SHP77 (cell line): ENCODE data around the gene KDM6B.
"Not testable (repeated sequence)": the region's sequence is repeated elsewhere in the genome, so short reads cannot be mapped to it uniquely, and the experiment has no call there.

ENCODE experiments used
- DNase-seq, 2 experiments: peaks; one replicate each; lab custom pipeline; 2025; lab: John Stamatoyannopoulos, UW

KDM6B gene, protein sequence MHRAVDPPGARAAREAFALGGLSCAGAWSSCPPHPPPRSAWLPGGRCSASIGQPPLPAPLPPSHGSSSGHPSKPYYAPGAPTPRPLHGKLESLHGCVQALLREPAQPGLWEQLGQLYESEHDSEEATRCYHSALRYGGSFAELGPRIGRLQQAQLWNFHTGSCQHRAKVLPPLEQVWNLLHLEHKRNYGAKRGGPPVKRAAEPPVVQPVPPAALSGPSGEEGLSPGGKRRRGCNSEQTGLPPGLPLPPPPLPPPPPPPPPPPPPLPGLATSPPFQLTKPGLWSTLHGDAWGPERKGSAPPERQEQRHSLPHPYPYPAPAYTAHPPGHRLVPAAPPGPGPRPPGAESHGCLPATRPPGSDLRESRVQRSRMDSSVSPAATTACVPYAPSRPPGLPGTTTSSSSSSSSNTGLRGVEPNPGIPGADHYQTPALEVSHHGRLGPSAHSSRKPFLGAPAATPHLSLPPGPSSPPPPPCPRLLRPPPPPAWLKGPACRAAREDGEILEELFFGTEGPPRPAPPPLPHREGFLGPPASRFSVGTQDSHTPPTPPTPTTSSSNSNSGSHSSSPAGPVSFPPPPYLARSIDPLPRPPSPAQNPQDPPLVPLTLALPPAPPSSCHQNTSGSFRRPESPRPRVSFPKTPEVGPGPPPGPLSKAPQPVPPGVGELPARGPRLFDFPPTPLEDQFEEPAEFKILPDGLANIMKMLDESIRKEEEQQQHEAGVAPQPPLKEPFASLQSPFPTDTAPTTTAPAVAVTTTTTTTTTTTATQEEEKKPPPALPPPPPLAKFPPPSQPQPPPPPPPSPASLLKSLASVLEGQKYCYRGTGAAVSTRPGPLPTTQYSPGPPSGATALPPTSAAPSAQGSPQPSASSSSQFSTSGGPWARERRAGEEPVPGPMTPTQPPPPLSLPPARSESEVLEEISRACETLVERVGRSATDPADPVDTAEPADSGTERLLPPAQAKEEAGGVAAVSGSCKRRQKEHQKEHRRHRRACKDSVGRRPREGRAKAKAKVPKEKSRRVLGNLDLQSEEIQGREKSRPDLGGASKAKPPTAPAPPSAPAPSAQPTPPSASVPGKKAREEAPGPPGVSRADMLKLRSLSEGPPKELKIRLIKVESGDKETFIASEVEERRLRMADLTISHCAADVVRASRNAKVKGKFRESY (N-terminal part only)

DNA sequence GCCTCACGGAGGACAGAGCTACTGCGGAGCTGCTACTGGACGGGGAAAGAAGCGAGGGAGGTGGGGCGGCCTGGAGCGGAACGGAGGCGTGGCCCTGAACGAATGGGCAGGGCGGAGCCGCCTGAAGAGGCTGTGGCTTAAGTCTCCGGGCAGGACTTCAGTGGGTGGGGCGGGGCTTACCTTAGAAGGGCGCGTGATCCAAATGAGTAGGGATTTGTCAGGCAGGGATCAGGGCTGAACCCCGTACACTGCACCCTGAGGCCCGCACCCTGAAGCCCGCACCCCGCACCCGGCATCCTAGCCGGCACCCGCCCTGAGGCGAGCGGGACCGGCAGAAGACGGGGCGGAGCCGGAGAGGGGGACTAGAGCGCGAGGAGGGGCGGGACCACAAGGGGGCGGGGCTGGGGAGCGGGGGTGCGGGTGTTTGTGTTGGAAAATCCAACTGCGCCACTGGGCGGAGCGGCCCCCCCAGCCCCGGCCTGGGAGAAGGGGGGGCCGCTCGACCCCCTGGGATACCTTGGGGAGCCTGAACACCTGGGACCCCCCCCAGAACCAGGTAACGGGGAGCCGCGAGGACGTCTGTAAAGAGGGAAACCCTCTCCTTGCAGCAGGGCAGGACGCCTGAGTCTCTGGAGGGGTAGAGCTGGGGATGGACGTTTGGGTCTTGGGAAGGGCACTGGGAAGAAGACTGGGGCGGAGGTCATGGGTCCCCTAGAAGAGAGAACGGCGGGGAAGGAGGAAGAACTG, at the start of gene KDM6B:
KDM6B (plus strand) TSS at position 423 of the 747 bp plus-strand sequence. CDS start 11,338 bp downstream, outside the sequence.
- peak; percentile 89 to 92 for DNase-seq

DNA sequence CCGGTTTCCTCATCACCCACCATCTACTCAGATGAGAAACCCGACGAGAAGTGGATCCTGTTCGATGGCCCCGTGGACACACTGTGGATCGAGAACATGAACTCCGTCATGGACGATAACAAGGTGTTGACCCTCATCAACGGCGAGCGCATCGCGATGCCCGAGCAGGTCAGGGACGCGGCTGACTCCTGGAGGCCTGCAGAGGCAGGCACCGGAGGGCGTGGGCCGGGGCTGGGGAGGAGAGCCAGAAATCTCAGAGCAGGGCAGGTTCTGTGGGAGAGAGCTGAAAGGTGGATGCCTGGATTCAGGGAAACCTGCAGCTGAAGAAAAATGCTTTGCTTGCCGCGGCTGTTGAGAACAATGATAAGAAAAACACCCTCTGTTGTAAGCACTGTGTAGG, 47.2 kb upstream of the KDM6B start:
- no peak for DNase-seq

DNA sequence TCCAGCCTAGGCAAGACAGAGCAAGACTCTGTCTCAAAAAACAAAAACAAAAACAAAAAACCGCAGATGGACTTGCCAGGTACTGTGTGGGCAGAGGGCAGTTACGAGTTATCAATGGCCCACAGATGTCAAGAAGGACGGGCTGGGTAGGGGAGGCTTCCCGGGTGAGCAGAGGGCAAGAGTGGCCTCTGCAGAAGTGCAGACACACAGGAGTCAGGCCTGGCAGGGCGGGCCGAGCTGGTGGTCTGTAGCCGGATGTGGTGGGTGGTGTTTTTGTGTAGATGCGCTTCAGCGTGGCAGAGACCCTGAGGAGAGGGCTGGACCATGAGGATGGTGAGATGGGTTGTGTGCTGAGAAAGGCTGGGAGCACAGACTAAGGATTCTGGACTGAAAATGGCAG, 44.9 kb upstream of the KDM6B start:
- no peak for DNase-seq

DNA sequence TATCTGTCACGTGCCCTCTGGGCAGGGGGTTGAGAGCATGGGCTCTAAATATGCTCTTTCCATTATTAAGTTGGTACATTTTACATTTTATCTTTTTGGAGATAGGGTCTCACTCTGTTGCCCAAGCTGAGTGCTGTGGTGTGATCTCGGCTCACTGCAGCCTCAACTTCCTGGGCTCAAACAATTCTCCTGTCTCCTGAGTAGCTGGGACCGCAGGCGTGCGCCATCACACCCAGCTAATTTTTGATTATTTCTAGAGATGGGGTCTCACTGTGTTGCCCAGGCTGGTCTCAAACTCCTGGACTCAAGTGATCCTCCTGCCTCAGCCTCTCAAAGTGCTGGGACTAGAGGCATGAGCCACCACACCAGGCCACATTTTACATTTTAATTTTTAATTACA, 43.9 kb upstream of the KDM6B start:
- no peak for DNase-seq

DNA sequence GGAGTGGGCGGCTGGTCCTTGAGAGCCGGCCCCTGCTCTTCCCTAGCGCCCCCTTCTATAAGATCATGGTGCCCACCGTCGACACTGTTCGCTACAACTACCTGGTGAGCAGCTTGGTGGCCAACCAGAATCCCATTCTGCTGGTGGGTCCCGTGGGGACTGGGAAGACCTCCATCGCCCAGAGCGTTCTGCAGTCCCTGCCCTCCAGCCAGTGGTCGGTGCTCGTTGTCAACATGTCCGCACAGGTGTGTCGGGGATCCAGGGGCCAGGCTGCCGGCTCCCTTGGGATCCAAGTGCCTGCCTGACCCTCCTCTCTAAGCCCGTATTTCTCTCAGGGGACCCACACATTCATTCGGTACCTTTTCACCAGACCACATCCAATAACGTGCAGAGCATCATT, 41.4 kb upstream of the KDM6B start:
- no peak for DNase-seq

DNA sequence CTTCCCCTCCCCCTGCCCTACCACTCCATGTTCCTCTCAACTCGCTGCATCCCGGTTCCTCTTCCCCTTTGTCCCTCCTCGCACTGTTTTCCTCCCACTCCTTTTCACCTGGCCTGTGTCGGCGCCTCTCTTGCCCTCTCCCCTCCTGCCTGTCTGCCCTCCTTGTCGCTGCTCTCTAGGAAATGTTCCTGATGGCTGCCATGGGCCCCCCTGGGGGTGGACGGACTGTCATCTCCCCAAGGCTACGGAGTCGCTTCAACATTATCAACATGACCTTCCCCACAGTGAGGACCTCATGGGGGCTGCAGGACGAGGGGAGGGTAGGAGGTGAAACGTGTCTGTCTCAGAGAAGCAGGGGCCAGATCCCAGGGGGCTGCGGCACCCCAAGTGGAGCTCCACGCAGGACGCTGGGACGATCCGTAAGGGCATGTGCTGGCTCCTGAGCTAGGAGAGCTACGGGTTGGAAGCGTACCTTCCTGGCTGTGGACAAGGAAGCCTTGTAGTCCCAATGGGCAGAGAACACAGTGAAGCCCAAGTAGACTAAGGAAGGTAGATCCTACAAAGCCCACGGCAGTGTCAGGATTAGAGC, 39.8 kb upstream of the KDM6B start:
- no peak for DNase-seq

DNA sequence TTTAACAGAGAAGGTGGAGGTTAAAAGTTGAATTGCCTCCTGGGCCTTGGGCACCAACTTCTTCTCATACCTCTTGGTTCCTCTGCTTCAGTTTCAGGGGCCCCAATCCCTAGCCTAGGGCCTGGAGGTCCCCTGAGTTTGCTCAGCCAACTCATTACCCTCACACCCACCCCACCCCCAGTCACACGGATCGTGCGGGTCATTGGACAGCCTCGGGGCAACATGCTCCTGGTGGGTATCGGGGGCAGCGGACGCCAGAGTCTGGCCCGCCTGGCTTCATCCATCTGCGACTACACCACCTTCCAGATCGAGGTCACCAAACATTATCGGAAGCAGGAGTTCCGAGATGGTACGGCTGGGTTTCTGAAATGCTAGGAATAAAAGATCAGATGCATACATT, 36.0 kb upstream of the KDM6B start:
- DNase-seq: no peak

DNA sequence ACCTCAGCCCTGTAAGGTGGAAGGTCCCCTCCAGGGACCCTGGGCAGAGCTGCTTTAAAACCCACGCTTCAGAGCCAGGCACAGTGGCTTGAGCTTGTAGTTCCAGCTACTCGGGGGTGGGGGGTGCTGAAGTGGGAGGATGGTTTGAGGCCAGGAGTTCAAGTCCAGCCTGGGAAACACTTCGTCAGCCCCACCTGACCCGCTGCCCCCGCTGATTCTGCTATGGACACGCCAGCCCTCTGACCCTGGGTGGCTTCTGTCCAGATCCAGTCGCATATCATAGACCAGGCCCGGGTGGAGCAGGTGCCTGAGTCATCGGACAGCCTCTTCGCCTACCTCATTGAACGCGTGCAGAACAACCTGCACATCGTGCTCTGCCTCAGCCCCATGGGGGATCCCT, 35.2 kb upstream of the KDM6B start:
- DNase-seq: no peak

DNA sequence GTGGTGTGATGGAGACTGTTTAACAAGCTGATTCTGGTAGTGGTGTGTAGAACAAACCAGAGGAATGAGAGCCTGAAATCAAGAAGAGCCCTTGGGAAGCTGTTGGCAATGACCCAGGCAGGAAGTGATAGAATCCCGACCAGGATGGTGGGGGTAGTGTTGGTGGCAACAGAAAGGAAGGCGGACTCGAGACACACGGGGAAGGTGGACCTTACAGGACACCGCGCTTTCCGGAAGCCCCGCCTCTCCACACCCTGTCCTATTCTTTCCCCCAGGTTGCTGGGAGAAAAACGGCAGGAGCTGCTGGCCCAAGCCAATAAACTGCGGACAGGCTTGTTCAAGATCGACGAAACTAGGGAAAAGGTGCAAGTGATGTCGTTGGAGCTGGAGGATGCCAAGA, 30.0 kb upstream of the KDM6B start:
- no peak for DNase-seq

DNA sequence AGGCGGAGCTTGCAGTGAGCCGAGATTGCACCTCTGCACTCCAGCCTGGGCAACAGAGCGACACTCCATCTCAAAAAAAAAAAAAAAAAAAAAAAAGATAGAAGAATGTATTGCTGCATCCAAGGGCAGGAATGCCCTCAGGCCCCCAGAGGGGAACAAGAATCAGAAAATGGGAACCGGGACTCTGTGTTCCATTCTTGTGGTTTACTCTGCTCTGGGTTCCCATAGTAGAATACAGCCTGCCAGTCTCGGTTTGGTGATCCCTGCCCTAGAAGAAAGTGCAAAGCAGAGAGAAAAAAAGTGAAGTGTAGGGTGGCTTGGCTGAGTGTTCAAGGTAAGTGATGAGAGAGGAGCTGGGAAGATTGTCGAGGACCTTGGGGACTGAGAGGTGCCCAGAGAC, 27.4 kb upstream of the KDM6B start:
- no peak for DNase-seq

DNA sequence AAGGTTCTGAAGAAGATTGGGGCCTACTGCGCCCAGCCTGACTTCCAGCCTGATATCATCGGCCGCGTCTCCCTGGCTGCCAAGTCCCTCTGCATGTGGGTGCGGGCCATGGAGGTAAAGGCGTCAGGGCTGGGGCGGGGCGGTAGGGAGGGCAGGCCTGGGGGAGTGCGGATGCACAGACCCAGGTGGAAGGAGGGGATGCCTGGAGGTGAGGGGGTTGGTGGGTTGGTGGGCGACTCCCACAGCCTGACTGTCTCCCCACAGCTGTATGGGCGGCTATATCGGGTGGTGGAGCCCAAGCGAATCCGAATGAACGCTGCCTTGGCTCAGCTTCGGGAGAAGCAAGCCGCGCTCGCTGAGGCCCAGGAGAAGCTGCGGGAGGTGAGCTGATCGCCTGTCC, 26.8 kb upstream of the KDM6B start:
- no peak for DNase-seq

DNA sequence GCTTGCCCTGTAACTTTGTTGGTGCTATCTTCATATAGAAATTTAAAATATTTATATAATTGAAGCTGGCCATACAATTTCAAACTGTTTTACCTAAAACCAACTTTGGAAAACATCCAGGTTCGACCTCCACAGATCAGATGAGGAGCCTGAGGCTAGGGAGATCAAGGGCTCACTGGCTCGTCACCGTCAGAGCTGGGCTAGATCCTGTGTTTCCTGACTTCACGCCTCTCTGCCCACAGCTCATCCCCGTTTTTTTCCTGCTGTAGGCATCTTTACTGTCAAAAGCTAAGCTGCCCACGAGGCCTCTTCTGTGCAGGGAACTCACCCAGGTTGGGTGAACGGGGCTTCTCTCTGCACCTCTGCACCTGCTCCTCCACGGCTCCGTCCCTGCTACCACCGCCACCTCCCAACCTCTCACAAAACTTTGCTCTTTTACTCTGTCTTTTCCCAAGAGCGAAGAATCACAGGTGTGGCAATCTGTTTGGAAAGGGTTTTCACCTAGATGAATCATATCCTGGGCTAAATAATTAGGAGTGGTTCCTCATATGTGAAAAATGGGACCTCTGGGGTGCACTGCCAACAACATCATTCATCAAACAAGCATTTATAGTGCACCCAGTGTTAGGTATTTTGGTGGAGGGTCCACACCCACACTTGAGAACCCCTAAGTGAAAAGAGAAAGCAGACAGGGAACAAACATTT, 24.8 kb upstream of the KDM6B start:
- DNase-seq: no peak

DNA sequence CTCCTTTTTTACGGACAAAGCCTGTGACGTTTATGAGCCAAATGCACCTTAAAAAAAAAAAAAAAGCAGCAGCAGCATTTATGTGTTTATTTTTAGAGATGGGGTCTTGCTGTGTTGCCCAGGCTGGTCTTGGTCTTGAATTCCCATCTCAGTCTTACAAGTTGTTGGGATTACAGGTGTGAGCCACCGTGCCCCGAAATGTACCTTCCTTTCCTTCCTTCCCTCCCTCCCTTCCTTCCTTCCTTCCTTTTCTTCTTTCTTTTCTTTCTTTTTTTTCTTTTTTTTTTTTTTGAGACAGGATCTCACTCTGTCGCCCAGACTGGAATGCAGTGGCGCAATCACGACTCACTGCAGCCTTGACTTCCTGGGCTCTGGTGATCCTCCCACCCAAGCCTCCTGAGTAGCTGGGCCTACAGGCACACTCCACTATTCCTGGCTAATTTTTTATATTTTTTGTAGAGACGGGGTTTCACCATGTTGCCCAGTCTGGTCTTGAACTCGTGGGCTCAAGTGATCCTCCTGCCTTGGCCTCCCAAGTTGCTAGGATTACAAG, 24.1 kb upstream of the KDM6B start:
- DNase-seq: not testable (repeated sequence)

DNA sequence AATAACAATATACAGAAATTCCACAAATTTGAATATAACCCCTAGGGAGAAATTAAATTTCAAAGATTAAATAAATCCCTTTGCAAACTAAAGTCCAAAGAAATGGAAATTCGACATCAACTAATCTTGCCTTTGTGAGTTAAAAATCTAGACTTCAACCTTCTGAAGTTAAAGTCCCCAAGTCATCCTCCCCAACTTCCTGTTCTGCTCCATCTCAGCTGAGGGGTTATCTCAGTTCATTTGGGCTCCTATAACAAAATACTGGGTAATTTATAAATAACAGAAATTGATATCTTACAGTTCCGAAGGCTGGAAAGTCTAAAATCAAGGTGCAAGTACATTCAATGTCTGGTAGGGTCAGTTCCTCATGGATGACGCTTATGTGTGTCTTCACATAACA, 22.8 kb upstream of the KDM6B start:
- no peak for DNase-seq

DNA sequence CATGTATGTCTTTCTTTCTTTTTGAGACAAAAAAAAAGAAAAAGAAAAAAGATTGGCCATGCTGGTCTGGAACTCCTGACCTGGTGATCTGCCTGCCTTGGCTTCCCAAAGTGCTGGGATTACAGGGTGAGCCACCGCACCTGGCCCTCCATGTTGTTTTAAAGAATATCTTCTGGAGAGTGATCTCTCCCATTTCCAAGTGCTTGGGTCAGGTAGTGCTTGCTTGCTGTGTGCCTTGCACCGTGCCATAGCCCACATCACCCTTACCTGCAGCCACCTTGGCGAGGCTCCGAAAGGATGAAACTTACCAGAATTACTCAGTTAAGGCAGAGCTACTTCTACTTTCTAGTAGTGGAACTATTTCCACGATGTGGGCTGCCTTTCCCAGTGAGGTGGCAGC, 19.0 kb upstream of the KDM6B start:
- no peak for DNase-seq

DNA sequence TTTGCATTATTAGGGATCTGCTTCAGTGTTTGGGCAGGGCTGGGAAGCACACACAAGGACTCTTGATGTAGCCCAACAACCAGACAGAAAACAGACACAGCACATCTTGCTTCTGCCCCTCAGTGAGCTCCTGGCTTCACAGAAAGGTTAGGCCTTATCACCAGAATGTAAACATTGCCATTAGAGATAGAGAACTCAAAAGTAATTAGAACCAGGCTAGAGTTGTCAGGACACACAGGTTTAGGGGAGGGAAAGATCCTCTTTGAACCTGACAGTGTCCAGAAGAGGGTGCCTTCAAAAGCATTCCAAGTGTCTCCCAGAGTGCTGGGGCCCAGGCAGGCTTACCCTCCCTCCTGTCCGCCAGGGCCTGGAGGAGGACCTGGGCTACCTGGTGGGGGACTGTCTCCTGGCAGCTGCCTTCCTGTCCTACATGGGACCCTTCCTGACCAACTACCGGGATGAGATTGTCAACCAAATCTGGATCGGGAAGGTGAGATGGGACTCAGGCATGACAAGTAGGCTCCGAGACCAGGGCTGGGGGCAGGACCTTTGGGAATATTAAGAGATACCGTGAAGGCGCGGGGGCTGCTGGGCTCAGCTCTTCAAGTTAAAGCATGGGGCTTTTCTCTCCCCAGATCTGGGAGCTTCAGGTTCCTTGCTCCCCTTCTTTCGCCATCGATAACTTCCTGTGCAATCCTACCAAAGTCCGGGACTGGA, 16.9 kb upstream of the KDM6B start:
- no peak for DNase-seq

DNA sequence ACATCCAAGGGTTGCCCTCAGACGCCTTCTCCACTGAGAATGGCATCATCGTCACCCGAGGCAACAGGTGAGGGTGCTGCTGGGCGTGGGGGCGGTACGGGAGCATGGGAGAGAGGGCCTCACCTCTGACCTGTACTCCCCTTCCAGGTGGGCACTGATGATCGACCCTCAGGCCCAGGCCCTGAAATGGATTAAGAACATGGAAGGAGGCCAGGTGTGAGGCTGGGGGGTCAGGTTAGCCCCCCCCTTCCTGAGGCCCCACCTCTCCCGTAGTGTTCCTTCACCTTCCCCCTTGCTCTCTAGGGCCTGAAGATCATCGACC, 16.4 kb upstream of the KDM6B start:
- no peak for DNase-seq

DNA sequence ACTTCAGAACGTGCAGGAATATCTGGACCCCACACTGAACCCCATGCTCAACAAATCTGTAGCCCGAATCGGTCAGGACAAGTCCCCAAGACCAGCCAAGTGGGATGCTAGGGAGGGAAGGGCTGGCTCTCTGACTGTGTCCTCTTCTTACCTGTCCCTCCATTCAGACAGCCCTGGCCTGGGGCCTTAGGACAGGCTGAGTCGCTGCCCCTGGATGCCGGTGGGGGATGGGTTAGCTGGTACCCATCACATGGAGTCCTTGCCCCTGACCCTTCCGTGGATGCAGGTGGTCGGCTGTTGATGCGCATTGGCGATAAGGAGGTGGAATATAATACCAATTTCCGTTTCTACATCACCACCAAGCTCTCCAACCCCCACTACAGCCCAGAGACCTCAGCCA, 16.0 kb upstream of the KDM6B start:
- DNase-seq: no peak

DNA sequence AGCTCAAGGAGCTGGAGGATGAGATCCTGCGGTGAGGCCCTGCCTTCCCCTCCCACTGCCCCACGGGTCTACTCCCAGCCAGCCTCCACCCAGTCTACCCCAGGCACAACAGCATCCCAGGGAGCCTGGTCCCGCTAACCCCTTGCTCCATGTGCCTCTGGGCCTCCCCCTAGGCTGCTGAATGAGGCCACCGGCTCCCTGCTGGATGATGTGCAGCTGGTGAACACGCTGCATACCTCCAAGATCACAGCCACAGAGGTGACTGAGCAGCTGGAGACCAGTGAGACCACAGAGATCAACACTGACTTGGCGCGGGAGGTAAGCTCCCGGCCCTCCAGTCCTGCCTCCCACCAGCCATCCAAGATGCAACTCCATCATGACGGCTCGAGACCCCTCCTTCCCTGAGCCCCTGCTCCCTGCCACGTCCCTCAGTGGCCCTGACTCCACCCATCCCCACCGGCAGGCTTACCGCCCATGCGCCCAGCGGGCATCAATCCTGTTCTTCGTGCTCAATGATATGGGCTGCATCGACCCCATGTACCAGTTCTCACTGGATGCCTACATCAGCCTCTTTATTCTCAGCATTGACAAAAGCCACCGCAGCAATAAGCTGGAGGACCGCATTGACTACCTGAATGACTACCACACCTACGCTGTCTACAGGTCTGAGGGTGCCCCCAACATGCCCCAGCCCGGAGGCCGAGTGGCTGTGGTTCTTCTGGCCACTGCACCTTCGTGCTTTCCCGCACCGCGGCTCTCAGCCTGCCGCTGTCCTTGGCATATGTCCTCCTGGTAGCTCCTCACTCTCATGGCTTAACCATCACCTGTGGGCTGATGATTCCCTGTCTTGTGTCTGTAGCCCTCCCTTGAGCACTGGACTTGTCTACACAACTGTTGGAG, 15.0 kb upstream of the KDM6B start:
- no peak for DNase-seq
